ENCODE data around the gene ZMYM3.

Gene ZMYM3

GRCh38 chrX:71253253-71254091, 468 bp downstream of the ZMYM3 start:
- DNase-seq (ENCODE audit: low read depth): peak; percentile 35

DNA sequence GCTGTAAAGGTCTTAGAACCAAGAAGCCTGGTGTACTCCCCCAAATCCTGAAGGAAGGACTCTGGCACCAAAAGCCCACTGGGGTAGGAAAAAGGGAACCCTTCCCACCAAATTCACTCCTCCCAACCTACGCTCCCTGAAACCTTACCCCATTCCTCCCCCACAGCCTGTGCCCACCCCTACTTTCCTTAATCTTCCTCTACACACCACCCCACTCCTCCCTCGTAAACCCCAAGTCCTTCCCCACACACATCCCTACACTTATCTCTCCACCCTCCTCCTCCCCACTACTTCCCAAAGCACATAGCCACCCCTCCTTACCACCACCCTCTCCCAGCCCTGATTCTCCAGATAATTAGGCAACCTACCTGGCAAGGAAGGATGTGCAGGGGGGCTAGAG, 1.7 kb downstream of the ZMYM3 start:
- DNase-seq (ENCODE audit: low read depth): no peak

- peak; percentile 12 for DNase-seq (ENCODE audit: low read depth)
Observed at GRCh38 chrX:71251466-71251973, 2.4 kb downstream of the ZMYM3 start.

DNA sequence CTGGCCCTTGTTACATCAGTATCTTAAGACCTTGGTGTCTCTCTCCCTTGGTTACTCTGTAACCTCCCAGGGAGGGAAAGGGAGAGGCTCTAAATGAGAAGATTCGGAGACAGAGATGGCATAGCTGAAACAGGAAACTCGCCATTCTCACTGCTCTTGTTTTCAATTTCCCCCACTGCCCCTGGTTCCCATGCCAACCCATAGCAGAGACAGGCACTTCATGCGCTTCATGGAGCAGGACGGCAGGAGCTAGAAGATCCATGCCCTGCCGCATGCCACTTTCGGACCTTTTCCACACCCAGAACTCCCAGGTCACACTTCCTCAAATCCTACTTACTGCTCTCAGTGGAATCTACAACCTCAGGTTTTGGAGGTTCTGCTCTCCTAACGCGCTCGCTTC, 3.1 kb downstream of the ZMYM3 start:
- no peak for DNase-seq (ENCODE audit: low read depth)

GRCh38 chrX:71245159-71245558, 8.8 kb downstream of the ZMYM3 start:
- DNase-seq (ENCODE audit: low read depth): no peak

GRCh38 chrX:71244359-71245128, 9.4 kb downstream of the ZMYM3 start:
- no peak for DNase-seq (ENCODE audit: low read depth)

DNA sequence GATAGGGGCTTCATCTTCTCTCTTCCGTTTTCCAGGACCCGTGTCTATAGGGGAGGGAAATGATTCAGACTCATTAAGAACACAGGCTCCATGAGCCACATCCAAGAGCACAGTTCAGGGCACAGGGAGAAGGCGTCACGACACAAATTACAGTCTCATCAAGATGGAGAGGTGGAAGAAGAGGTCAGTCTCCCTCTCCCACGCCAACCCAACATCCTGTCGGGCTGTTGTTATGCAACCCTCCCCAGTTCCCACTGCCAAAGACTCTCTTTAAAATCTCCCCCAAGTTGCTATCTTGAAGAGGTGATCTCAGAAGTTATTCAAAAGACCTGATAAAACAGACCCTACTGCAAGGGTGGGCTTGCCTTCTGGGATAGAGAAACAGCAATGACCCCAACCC, 12.6 kb downstream of the ZMYM3 start:
- no peak for DNase-seq (ENCODE audit: low read depth)

DNA sequence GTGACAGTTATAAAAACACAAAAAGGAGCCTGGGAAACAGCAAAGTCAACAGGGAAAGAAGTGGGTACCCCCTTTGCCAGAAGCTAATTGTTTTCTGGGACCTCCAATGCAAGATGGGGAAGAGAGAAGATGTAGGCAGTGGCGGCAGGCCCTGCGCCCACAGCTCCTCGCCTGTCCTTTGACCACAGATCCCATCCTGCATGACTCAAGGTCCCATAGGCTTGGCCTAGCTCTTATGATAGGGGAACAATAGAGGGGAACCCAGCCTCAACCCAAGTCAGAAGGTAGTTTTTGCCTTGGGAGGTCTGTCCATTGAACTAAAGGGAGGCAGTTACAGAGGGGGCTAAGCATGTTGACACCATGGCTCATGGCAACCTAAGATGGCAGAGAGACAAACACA, 14.2 kb downstream of the ZMYM3 start:
- DNase-seq (ENCODE audit: low read depth): no peak

- no peak for DNase-seq (ENCODE audit: low read depth)
Observed at GRCh38 chrX:71236836-71237235, 17.1 kb downstream of the ZMYM3 start.

DNA sequence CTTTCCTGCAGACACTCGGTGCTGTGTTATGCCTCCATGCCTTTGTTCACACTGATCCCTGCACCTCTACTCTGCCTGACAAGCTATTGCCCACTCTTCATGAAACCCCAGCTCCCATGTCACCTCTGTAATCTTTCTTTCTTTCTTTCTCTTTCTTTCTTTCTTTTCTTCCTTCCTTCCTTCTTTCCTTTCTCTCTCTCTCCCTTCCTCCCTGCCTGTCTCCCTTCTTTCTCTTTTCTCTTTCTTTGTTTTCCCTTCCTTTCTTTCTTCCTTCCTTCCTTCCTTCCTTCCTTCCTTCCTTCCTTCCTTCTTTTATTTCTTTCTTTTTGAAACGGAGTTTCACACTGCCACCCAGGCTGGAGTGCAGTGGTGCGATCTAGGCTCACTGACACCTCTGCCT, 18.5 kb downstream of the ZMYM3 start:
- DNase-seq (ENCODE audit: low read depth): no peak

- no peak for DNase-seq (ENCODE audit: low read depth)
Observed at GRCh38 chrX:71228063-71228642, 25.8 kb downstream of the ZMYM3 start.

DNA sequence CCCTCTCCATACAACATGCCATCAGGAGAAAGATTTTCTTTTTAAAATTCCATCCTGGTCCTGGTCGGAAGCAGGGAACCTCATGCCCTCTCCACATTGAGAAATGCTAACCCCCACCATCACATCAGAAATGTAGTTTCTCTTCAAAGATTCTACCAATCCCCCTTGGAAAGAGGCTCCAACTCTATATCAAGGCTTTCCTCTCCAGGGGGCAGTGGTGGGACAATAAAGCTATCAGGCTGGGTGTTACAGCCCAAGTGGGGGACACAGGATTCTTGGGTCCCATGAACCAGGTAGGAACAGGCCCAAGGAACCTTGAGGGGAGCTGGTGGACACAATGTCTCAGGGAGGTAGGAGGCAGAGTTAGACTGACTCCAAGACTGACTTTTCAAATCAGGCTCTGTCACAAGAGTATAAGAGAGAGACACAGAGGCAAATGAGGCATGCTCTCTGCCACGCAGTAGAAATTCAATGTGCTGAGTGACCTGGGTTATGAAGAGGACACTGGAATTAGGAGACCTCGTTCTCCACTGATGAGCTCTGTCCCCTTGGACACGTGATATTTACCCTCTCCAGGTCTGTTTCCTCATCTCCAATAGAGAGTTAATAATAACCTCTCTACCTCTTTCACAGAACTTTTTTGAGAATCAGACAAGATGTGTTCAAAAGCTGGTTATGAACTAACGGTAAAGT, 26.4 kb downstream of the ZMYM3 start:
- no peak for DNase-seq (ENCODE audit: low read depth)

- DNase-seq (ENCODE audit: low read depth): no peak
Observed at GRCh38 chrX:71225676-71226075, 28.3 kb downstream of the ZMYM3 start.

DNA sequence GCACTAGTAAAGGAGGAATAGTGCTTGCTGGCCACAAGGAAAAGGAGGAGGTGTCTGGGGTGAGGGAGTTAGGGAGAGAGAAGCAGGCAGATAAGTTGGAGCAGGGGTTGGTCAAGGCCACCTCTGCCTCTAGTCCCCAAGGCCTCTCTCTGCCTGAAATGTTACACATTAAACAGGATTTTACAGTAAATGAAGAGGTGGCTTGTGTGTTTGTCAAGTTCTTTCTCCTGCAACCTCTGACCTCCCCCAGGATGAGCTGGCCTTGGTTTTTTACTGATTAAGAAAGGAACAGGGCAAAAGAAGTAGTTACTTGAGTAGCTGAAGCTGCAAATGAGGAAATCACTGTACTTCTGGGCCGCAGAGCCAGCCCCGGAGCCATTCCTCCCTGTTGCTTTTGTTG, 28.9 kb downstream of the ZMYM3 start:
- DNase-seq (ENCODE audit: low read depth): no peak

GRCh38 chrX:71224098-71224708, 29.7 kb downstream of the ZMYM3 start:
- no peak for DNase-seq (ENCODE audit: low read depth)

DNA sequence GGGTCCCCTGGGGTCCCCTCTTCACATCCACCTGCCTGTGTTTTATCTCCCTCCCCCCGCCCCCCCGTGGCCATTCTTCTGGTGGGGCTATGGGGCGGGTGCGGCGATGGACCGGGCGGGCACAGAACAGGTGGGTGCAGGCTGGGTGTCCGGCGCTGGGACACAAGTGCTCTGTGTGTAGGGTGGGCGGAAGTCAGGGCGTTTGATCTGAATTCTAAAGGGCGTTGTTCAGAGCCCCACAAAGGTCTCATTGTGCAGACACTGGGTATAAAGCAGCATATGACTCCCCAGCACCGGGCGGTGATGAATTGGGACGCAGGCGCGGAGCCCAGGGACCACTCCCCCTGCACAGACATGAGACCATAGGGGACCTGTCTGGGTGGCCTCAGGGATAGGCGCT, 31.0 kb downstream of the ZMYM3 start, which contains the start of gene GJB1:
Gene GJB1, plus strand, starts transcription at position 296 of the 400 bp plus-strand sequence. CDS start 484 bp downstream, outside the sequence.
- no peak for DNase-seq (ENCODE audit: low read depth)

- DNase-seq (ENCODE audit: low read depth): no peak
Observed at GRCh38 chrX:71221145-71221544, 32.8 kb downstream of the ZMYM3 start.

GRCh38 chrX:71217298-71217697, 36.6 kb downstream of the ZMYM3 start:
- DNase-seq (ENCODE audit: low read depth): no peak

- DNase-seq (ENCODE audit: low read depth): no peak
Observed at GRCh38 chrX:71216485-71216884, 37.5 kb downstream of the ZMYM3 start.

- no peak for DNase-seq (ENCODE audit: low read depth)
Observed at GRCh38 chrX:71215338-71215912, 38.5 kb downstream of the ZMYM3 start.

DNA sequence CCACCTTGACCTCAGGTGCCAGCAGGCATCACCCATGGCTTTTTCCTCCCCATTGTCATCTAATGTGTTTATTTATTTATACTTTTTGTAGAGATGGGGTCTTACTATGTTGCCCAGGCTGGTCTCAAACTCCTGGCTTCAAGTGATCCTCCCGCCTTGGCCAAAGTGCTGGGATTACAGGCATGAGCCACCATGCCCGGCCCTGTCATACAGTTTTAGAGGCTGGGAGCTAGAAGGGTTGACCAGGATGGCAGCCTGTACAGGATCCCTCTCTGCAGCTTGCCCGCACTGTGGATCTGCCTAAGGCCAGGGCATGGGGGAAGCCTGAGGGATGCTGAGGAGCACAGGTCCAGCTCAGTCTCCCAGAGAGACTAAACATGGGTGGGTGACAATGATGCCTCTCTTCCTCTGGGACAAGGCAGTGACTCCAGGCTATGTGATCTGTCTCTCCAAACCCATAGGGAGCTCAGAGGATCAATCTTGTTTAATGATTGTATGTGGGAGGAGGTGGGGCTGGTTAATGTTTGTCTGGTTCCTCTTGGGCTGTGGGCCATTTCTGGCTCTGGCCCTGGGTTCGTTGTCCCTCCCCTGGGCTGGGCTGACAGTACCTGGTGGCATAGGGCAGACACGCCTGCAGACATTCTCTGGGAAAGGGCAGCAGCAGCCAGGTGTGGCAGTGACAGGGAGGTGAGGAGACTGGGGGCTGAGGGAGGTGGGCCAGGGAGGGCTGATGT, 39.2 kb downstream of the ZMYM3 start:
- no peak for DNase-seq (ENCODE audit: low read depth)

All from activated T-cell treated with anti-CD3 and anti-CD28 coated beads for 48 hours (primary cell).